H9 (cell line): Measurements from ENCODE around the gene TOMT. TPM values are rescaled to one million over a fixed set of nuclear protein-coding genes. Genes with fewer than 3 reads are reported as not detected.

Source experiments
- DNase-seq: peaks from one replicate; pipeline ENCODE4 v3.0.0-alpha.2; 2017
- H2AFZ ChIP-seq: one replicate; pipeline ENCODE4 v1.6.1; 2013; ENCODE audit warnings: mild to moderate bottlenecking, low read length, control low read depth, moderate library complexity
- H2AK5ac ChIP-seq: 2 replicates; pipeline ENCODE4 v1.6.1; 2013; ENCODE audit warnings: low read length, control low read depth, mixed read lengths; ENCODE audit not compliant: insufficient read length
- H2BK120ac ChIP-seq: one replicate; pipeline ENCODE4 v1.6.1; 2013; ENCODE audit warnings: low read depth, mild to moderate bottlenecking, low read length, control low read depth, inconsistent platforms; ENCODE audit not compliant: poor library complexity, severe bottlenecking
- H2BK12ac ChIP-seq: 2 replicates; pipeline ENCODE4 v1.6.1; 2013; ENCODE audit warnings: low read length, control low read depth, mixed read lengths, low read depth; ENCODE audit not compliant: insufficient read length
- H2BK15ac ChIP-seq: 2 replicates; pipeline ENCODE4 v1.6.1; 2013; ENCODE audit warnings: low read depth, low read length, control low read depth
- H2BK20ac ChIP-seq: one replicate; pipeline ENCODE4 v1.6.1; 2013; ENCODE audit warnings: low read depth, mild to moderate bottlenecking, low read length, control low read depth, inconsistent platforms; ENCODE audit not compliant: poor library complexity, severe bottlenecking
- H2BK5ac ChIP-seq: 2 replicates; pipeline ENCODE4 v1.6.1; 2013; ENCODE audit warnings: low read length, control low read depth, mixed read lengths; ENCODE audit not compliant: insufficient read length
- H3K14ac ChIP-seq: 2 replicates; pipeline ENCODE4 v1.6.1; 2013; ENCODE audit warnings: low read length, control low read depth; ENCODE audit not compliant: insufficient read depth
- H3K18ac ChIP-seq: 2 replicates; pipeline ENCODE4 v1.6.1; 2013; ENCODE audit warnings: low read depth, mild to moderate bottlenecking, mixed read lengths, low read length, control low read depth; ENCODE audit not compliant: insufficient read length
- H3K23ac ChIP-seq: 2 replicates; pipeline ENCODE4 v1.6.1; 2013; ENCODE audit warnings: low read length, control low read depth, mixed read lengths, low read depth; ENCODE audit not compliant: insufficient read length
- H3K23me2 ChIP-seq: 2 replicates; pipeline ENCODE4 v1.6.1; 2013; ENCODE audit warnings: low read depth, mild to moderate bottlenecking, mixed read lengths, low read length, control low read depth; ENCODE audit not compliant: insufficient read length, poor library complexity, severe bottlenecking
- H3K27ac ChIP-seq: 2 replicates; pipeline ENCODE4 v1.5.1; 2013; ENCODE audit warnings: low read length, control low read depth, mixed read lengths, low read depth; ENCODE audit not compliant: insufficient read length
- H3K27me3 ChIP-seq: 2 replicates; pipeline ENCODE4 v1.6.1; 2013; ENCODE audit warnings: low read length, control low read depth, inconsistent platforms; ENCODE audit not compliant: insufficient read depth
- H3K4ac ChIP-seq: 2 replicates; pipeline ENCODE4 v1.6.1; 2013; ENCODE audit warnings: low read depth, mild to moderate bottlenecking, control low read depth, inconsistent platforms, low read length, moderate library complexity
- H3K4me1 ChIP-seq: 2 replicates; pipeline ENCODE4 v1.6.1; 2013; ENCODE audit warnings: low read length, control low read depth, inconsistent platforms; ENCODE audit not compliant: insufficient read depth
- H3K4me2 ChIP-seq: 2 replicates; pipeline ENCODE4 v1.6.1; 2013; ENCODE audit warnings: low read length, control low read depth, mixed read lengths; ENCODE audit not compliant: insufficient read length, insufficient read depth
- H3K56ac ChIP-seq: 2 replicates; pipeline ENCODE4 v1.6.1; 2013; ENCODE audit warnings: low read depth, mild to moderate bottlenecking, mixed read lengths, low read length, control low read depth; ENCODE audit not compliant: insufficient read length
- H3K79me1 ChIP-seq: 2 replicates; pipeline ENCODE4 v1.6.1; 2013; ENCODE audit warnings: low read depth, mild to moderate bottlenecking, moderate library complexity, low read length, control low read depth, inconsistent platforms; ENCODE audit not compliant: insufficient read depth, poor library complexity, severe bottlenecking
- H3K79me2 ChIP-seq: 2 replicates; pipeline ENCODE4 v1.6.1; 2013; ENCODE audit warnings: low read length, control low read depth, inconsistent platforms; ENCODE audit not compliant: insufficient read depth
- H3K9ac ChIP-seq: 2 replicates; pipeline ENCODE4 v1.6.1; 2013; ENCODE audit warnings: low read length, control low read depth, mixed read lengths; ENCODE audit not compliant: insufficient read length; ENCODE audit errors: extremely low read depth
- H3K9me3 ChIP-seq: one replicate; pipeline ENCODE4 v1.6.1; 2013; ENCODE audit warnings: low read depth, low read length, inconsistent platforms; ENCODE audit not compliant: control insufficient read depth
- H3T11ph ChIP-seq: one replicate; pipeline ENCODE4 v1.6.1; 2013; ENCODE audit warnings: mild to moderate bottlenecking, low read length, control low read depth, inconsistent platforms
- H4K20me1 ChIP-seq: one replicate; pipeline ENCODE4 v1.6.1; 2013; ENCODE audit not compliant: control insufficient read depth, insufficient read length, insufficient read depth
- H4K5ac ChIP-seq: 2 replicates; pipeline ENCODE4 v1.6.1; 2013; ENCODE audit warnings: low read depth, mild to moderate bottlenecking, mixed read lengths, low read length, control low read depth; ENCODE audit not compliant: insufficient read length
- H4K8ac ChIP-seq: replicated peaks from 2 replicates; pipeline ENCODE4 v1.6.1; 2013; ENCODE audit warnings: low read length, control low read depth, mixed read lengths, low read depth; ENCODE audit not compliant: insufficient read length
- H4K91ac ChIP-seq: 2 replicates; pipeline ENCODE4 v1.6.1; 2013; ENCODE audit warnings: low read depth, mild to moderate bottlenecking, moderate library complexity, mixed read lengths, low read length, control low read depth; ENCODE audit not compliant: insufficient read length
- H3K27ac Mint-ChIP-seq, 3 experiments: 2 replicates in 2 of 3; 3 replicates in 1 of 3; pipeline ENCODE4 v1.8.0; 2020 to 2021; ENCODE audit warnings: mixed read lengths in 3 of 3, mild to moderate bottlenecking in 1 of 3, moderate library complexity in 1 of 3
- H3K27me3 Mint-ChIP-seq: 2 replicates; pipeline ENCODE4 v1.8.0; 2021; ENCODE audit warnings: low read depth, mild to moderate bottlenecking, moderate library complexity, mixed read lengths
- H3K36me3 Mint-ChIP-seq, 3 experiments: 2 replicates in 2 of 3; 3 replicates in 1 of 3; pipeline ENCODE4 v1.8.0; 2020 to 2021; ENCODE audit warnings: low read depth in 3 of 3, mixed read lengths in 3 of 3; ENCODE audit not compliant: insufficient read depth in 1 of 3
- H3K4me1 Mint-ChIP-seq, 2 experiments: 2 replicates each; pipeline ENCODE4 v1.8.0; 2020; ENCODE audit warnings: mixed read lengths in 2 of 2
- H3K4me3 Mint-ChIP-seq, 2 experiments: 2 replicates in 1 of 2; 3 replicates in 1 of 2; pipeline ENCODE4 v1.8.0; 2020 to 2021; ENCODE audit warnings: mild to moderate bottlenecking in 2 of 2, mixed read lengths in 2 of 2, moderate library complexity in 1 of 2
- H3K9me3 Mint-ChIP-seq, 2 experiments: 2 replicates in 1 of 2; 3 replicates in 1 of 2; pipeline ENCODE4 v1.8.0; 2020; ENCODE audit warnings: mild to moderate bottlenecking in 2 of 2, mixed read lengths in 2 of 2, moderate library complexity in 1 of 2
- CTCF ChIP-seq: fragments of 200-600 bp; sonication (generic); conservative IDR thresholded peaks from 3 replicates; pipeline ENCODE4 v1.8.0; 2021; ENCODE audit warnings: antibody characterized with exemption, mild to moderate bottlenecking
- WGBS: extraction: QIAGEN DNeasy Blood & Tissue Kit; methylation state at CpG from one replicate; pipeline ENCODE4 v1.1.7; 2013; ENCODE audit warnings: missing lambda C conversion rate, low lambda C conversion rate, mixed read lengths; ENCODE audit not compliant: insufficient read length; ENCODE audit errors: extremely low coverage; 5-methylcytosine and 5-hydroxymethylcytosine counted together
- total RNA-seq: library from RNA; stranded (reverse); gene quantifications from 2 replicates; pipeline ENCODE4 v1.2.1, GENCODE V29; 2021

Gene TOMT
- total RNA-seq, 1 experiment from 2014 or later, result not detected

DNA sequence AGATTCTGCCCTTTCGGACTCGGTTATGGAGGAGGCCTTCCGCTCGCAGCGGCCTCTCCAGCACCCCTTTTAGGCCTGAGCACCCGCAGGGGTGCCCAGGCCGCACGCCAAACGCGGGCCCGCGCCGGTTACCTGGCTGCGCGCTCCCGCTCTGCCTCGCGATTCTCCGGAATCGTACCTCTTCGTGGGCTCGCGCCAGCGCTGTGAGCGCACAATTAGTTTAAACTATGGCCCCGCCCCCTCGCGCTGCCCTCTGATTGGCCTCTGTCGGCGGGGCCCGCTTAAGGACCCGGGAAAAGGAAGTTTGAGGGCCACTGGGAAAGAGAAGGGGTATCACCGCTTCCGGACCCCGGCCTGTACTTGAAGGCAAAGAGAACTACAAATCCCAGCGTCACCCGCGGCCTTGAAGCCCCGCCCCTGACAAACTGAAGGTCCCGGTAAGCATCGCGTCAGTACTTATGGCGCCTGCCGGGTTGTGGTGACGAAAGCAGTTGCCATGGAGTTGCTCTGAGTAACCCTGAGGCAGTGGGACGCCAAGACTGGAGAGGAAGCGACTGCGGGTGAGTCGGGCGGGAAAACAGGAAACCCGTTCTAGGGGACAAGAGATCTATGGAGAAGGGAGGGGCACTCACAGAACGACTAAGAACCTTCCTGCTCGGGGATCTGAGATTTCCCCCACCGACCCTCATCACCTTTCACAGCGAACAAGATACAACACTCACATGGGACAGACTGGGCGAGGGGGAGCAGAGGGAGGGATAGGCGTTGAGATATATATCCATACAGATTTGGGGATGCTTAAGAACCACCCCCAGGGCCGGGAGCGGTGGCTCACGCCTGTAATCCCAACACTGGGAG is 25.2 kb upstream of the TOMT start, which contains the start of the genes LRRC51 and NUMA1:
TSS of gene LRRC51 (plus strand) at position 525 of the 858 bp plus-strand sequence. CDS start 8,234 bp downstream, outside the sequence.
TSS of gene NUMA1 (minus strand) at position 217 of the 858 bp plus-strand sequence. CDS start 44,599 bp downstream, outside the sequence.
- no peaks in the 10 kb centered on the region for H3K79me1 ChIP-seq
- peak within 1 kb of the TSS; percentile 80 to 95 for H3K4me3 Mint-ChIP-seq
- peaks cover 19 to 28% of the 10 kb centered on the region in 2 experiments for H3K4me1 Mint-ChIP-seq
- peak within 1 kb of the TSS; percentile 81 for H3T11ph ChIP-seq
- peaks cover 7% of the 10 kb centered on the region for H3K23me2 ChIP-seq
- H3K9ac ChIP-seq, result peak within 1 kb of the TSS; percentile 93
- no peak within 1 kb of the TSS for H2AK5ac ChIP-seq
- no peak for TF ChIP-seq CTCF
- peak within 1 kb of the TSS; percentile 85 for H3K18ac ChIP-seq
- peak within 1 kb of the TSS; percentile 83 for H2BK120ac ChIP-seq
- peaks cover 1 to 14% (median 13%) of the 10 kb centered on the region in 3 experiments for H3K36me3 Mint-ChIP-seq
- no peak within 1 kb of the TSS for H3K56ac ChIP-seq
- WGBS, result no CpG with 5 or more reads among the region's 60 CpGs
- H4K20me1 ChIP-seq, result no peaks in the 10 kb centered on the region
- H3K14ac ChIP-seq, result peak within 1 kb of the TSS; percentile 86
- peaks cover 18% of the 10 kb centered on the region for H3K79me2 ChIP-seq
- no peak within 1 kb of the TSS for H4K8ac ChIP-seq
- H3K27me3 Mint-ChIP-seq, result no peaks in the 10 kb centered on the region; the same call in 1 of the 2 replicates
- H4K91ac ChIP-seq, result no peak within 1 kb of the TSS
- H2BK15ac ChIP-seq, result no peak within 1 kb of the TSS
- no peaks in the 10 kb centered on the region for H3K9me3 Mint-ChIP-seq
- H2BK20ac ChIP-seq, result no peak within 1 kb of the TSS
- H3K27ac ChIP-seq, result peak within 1 kb of the TSS; percentile 76
- DNase-seq, result peak; percentile 100
- H3K4ac ChIP-seq, result peak within 1 kb of the TSS; percentile 46; the same call in 1 of the 2 replicates
- no peak within 1 kb of the TSS for H2BK5ac ChIP-seq
- no peaks in the 10 kb centered on the region for H3K27me3 ChIP-seq
- H3K9me3 ChIP-seq, result no peaks in the 10 kb centered on the region
- no peaks in the 10 kb centered on the region for H3K4me1 ChIP-seq
- no peak within 1 kb of the TSS for H2BK12ac ChIP-seq
- H3K23ac ChIP-seq, result no peak within 1 kb of the TSS
- H2AFZ ChIP-seq, result peak within 1 kb of the TSS; percentile 87
- peak within 1 kb of the TSS; percentile 97 to 100 (median 98) for H3K27ac Mint-ChIP-seq
- H3K4me2 ChIP-seq, result peak within 1 kb of the TSS; percentile 88
- H4K5ac ChIP-seq, result no peak within 1 kb of the TSS
